A204.1 (cell line): ENCODE data around the gene CCDC110.

ENCODE experiments used
- FAIRE-seq: peaks from 2 replicates; lab custom pipeline; 2012; peaks lifted over from hg19 to GRCh38; lab: Jason Lieb, UNC

The CCDC110 gene

DNA sequence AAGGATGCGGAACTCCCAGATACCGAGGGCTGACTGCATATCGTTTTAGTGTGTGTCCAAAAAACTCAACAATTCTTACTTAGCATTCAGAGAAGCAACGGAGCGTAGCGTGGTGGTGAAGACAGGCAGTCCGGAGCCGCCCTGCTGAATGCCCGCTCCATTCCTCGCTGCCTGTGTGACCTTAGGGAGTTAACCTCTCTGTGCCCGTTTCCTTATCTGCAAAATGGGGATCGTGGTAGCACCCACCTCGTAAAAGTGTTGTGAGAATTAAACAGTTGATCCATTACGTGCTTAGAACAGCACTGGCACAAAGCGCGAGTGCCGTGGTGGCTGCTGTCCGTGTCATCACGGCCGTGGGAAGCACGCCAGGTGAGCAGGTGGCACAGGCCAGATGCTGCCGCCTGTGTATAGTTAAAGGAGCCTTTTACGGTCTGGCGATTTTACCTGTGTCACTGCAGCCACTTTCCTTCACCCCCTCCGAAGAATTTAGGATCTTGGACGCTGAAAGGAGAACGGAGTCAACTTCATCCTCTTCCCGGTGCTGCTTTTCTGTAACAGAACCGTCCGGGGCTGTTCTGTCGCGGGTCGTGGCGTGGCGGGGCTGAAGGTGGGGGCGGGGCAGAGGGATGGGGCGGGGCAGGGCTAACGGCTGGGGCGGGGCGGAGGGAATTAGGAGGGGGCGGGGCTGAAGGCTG, 885 bp downstream of the CCDC110 start:
- no peak for FAIRE-seq

DNA sequence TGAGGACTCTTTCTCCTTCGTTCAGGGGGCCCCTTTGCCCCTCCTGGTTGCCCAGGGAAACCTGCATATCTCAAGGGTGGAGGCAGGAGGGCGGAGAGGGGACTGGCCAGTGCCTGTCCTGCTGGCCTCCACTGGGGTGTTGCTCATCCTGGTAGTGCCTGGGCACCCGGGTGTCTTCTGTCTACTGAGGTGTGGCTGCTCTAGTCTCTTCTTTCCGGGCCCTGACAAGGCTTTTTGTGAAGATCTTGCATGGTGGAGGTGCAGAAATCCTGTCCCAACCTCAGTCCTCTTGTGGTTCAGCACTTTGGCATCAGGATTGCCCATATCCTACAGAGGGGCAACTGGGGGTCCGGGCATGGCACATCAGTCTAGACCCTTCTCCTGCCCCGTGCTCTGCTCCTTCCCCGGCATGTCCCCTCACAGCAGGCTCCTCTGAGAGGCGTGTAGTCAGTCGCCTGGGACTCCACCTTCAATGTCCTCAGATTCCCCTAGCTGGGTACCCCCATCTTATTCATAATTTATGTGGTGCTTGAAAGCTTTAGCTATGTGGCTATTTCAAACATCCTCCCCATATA, 1.9 kb downstream of the CCDC110 start:
- FAIRE-seq = no peak

DNA sequence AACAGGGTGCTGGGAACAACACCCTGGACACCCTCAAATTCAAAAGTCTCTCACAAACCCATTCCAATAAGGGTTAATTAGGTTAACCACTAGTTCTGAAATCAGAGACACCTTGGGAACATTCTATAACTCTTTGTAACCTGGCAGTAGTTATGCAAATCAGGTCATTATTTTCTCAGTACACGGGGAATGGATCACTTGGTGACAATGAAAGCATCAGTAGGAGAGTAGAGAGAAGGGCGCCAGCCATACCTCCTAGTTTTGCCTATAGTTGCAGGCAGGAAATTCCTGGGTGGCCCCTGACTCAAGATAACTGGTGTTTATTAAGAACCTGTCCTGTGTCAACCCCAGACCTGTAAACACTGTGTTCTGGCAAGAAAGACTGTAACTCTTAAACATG, 2.5 kb downstream of the CCDC110 start:
- FAIRE-seq = no peak

DNA sequence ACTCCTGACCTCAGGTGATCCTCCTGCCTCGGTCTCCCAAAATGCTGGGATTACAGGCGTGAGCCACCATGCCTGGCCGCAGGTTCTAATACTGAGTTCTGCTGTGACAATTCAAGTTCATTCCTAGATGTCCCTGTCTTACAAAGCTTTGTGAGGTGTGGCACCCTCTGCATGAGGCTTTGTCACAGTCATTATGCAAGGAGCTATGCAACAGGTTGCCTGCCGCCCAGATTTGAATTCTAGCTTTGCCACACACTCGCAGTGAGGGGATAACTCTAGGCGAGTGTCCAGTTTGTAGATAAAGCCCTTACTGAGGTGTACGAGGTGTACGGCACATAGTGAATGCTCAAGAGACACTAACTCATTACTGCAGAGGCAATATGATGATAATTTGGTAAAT, 3.5 kb downstream of the CCDC110 start:
- FAIRE-seq = no peak

DNA sequence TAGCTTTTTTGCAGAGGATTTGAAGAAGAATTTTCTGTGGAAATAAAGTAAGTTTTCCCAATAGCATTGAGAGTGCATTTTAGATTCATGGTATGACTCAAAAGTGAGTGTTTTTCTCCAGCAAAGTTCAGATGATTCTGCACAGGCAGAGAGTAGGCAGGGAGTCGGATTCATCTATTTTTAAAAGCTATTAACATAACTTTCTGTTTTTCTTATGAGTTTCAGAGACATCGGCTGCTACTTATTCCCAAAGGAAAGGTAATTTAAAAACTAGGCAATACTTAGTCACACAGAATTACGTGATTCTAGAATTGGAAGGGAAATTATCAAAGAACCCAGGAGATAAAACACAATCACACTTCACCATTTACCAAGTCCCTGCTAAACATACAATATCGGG, 4.4 kb downstream of the CCDC110 start:
- no peak for FAIRE-seq

DNA sequence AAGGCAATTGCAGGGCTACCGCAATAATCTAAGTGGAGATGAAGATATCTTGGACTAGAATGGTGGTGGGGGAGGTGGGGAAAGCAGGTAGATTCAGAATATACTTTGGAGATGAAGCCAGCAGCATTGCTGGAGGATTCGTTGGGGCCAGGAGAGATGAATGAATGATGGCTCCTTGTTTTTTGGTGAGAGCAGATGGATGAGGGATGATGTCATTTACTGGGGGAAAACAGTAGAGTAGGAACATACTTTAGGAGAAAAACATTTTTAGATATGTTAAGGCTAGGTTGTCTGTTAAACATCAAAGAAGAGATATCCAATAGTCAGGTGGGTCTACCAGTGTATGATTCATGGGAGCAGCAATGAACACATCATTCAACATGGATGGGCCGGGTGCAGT, 5.8 kb downstream of the CCDC110 start:
- no peak for FAIRE-seq

DNA sequence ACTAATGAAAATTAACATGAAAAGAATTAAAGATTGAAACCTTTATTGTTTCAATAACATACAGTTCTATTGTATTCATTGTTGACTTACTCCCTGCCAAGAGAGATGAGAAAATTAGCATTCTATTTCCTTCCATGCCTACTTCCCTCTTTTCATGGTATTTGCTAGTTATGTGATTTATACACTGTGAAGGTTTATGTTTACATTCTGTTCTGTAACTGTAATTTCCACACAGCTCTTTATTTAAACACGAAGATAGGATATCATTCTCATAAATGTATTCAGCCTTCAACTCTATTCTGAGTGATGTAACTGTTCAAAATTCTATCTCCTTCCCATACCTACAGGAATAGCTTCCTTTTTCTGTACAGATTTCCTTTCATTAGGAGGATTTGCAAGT, 6.6 kb downstream of the CCDC110 start:
- no peak for FAIRE-seq

DNA sequence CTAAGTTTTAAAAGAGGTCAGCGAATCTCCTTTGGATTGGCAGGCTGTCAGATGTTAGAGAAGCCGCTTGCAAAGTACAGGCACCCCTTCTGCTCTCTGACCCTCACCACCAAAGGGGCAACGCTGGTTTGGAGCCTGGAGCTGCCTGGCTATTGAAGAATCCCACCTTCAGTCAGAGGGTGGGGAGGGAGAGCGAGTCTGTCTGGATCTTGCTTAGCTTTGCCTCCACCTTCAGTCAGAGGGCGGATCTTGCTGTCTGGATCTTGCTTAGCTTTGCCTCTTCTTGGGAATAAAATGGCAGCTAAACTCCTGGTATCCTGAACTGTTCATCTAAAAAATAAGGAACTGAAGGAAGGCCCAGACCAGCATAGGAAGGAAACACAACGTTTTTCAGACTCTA, 7.3 kb downstream of the CCDC110 start:
- no peak for FAIRE-seq

DNA sequence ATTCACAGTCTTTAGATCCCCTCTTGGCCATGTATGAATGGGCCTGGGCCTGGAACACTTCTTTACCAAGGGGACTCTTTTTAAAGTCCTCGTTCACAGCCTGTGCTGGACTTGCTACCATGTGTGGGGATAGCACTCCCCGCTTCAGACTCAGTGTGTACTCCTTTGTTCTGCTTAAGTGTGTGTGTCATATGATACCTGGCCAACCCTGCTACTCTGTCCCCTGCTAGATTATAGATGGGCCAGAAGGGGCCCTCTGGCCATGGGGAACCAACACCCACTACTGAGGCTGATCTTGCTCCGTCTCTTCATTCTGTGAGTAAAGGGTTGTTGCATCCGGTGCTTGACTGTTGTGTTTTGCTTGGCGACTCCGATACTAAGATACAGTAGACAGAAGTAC, 8.0 kb downstream of the CCDC110 start:
- no peak for FAIRE-seq

DNA sequence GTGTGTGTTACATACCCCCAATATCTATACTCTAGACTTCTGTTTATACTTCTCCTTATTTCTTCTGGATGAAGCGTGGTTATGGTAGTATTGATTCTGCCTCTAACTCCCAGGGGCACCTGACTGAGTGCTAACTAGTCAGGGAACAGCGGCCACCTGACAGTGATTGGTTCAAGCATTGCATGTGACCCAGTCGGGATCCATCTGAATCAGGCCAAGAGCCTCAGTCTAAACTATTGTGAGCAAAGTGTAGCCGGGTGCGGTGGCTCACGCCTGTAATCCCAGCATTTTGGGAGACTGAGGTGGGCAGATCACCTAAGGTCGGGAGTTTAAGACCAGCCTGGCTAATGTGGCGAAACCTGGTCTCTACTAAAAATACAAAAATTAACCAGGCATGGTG, 10.0 kb downstream of the CCDC110 start:
- no peak for FAIRE-seq

DNA sequence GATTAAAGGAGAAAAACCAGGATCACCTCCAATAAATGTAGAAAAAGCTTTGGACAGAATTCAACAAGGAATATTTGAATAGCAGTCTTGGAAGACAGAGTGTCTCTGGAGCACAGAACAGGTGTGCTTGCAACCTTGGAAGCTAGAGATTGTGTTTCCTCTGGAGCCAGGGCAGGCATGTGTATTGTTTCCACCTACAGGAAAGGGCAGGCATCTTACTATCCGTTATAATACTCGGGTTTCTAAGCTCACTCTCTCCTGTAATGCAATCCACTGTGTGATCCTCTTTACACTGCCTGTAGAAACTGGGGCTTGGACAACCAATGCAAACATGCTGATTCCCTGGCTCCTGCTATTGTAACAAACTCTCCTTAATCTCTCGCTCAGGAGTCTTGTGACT, 14.4 kb downstream of the CCDC110 start:
- no peak for FAIRE-seq

DNA sequence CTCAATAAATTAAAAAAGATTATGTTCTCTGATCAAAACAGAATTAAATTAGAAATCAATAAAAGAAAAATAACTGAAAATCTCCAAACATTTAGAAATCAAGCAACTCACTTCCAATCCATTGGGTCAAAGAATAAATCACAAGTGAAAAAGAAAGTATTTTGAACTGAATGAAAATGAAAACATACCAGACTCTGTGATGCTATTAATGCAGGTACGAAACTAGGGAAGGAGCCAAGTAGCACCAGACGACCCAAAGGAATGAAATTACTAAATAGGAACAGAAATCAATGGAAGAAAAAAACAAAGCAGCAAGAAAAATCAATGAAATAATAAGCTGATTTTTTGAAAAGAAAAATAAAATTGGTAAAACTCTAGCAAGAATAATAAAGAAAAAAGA, 15.4 kb downstream of the CCDC110 start:
- FAIRE-seq = no peak

DNA sequence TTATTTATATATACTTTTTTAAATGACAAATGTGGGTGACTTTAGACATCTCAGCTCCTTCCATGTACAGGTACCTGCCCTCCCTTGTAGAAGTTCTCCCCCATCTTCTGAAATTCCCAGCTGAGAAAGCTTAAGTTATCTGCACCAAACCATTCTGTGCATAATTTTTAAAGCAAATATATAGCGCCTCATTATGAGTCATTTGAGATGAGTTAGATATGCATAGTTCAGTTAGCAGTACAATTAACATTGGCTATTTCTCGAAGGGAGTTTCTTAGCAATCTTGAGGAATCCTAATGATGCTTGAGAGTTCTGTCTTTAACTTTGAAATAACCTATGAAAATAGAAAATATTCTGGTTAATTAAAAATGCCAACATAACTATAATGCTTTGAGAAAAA, 26.3 kb downstream of the CCDC110 start:
- no peak for FAIRE-seq

DNA sequence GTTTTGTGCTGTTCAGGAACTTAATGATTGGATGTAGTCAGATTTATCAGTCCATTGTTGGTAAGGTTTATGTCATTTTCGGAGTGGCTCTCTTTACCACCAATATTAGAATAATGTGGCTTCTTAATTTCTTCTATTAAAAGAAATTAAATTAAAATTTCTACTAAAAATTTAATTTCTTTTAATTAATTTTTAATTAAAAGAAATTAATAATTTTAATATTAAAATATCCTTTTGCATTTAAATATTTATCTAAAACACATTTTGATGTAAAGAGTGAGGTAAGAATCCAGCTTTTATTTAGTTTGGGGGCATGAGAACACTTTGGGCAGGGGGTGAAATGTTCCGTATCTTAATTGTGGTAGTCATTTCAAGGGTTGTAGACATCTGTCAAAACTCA, 30.1 kb downstream of the CCDC110 start:
- FAIRE-seq = peak; percentile 88

DNA sequence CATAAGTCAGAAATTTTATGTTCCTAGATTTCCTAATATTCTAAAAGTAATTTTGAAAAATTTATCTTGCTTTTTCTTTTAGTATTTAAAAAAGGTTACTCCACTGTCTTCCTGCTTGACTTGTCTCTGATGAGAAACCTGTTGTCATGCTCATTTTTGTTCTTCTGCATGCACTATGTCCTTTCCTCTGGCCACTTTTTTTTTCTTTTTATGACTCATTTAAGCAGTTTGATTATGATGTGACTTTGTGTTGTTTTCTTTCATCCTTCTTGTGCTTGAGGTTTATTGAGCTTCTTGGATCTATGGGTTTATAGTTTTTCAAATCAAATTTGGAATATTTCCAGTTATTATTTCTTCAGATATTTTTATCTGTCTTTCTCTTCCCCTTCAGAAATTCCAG, 33.7 kb downstream of the CCDC110 start:
- peak; percentile 73 for FAIRE-seq

DNA sequence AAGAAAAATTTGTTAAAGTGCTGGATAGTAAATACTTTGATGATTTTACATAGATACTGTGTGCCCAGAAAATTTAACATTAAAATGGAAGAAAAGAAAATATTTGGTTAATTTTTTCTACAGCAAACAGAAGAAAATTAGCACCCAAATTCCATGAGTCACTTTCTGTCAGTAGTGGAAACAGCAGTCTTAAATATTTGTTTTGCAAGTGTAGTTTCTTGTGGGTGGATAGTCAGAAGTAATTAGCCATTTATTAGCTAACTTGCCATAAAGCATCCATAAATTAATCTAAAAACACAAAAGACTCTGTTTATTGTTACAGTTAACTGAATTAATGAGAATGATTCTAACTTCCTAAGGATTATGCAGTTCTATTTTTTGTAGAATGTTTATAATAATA, 36.1 kb downstream of the CCDC110 start:
- FAIRE-seq = peak; percentile 79

DNA sequence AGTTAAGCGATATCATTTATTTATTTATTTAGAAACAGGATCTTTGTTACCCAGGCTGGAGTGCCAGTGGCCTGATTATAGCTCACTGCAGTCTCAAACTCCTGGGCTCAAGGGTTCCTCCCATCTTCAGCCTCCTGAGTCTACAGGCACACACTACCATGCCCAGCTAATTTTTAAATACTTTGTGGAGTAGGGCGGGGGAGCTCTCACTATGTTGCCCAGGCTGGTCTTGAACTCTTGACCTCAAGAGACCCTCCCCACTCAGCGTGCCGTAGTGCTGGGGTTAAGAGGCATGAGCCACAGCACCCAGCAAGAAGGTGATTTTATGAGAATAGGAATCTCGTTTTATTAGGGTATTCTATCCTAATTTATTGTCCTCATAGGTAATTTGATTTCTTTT, 41.9 kb downstream of the CCDC110 start:
- no peak for FAIRE-seq

DNA sequence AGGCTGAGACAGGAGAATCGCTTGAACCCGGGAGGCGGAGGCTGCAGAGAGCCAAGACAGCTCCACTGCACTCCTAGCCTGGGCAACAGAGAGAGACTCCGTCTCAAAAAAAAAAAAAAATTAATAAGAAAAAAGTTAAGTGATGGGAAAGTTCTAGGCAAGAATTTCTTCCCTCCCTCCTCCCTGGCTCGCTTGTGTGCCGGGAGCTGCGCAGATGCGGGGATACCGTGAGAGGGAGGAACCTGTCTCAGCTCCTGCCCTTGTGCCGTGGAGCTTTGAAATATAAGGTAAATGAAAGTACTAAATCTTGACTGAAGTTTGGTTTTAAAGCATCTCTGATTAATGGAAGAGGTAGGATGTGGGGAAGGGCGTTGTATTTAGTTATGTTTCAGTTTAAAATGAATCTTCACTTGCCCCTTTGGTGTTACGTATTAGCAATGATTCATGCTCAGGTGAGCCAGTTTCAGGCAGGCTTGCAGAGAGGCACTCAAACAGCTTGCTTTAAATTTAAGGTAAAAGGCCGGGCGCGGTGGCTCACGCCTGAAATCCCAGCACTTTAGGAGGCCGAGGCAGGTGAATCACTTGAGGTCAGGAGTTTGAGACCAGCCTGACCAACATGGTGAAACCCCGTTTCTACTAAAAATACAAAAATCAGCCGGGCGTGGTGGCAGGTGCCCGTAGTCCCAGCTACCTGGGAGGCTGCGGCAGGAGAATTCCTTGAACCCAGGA, 44.4 kb downstream of the CCDC110 start:
- FAIRE-seq = no peak

DNA sequence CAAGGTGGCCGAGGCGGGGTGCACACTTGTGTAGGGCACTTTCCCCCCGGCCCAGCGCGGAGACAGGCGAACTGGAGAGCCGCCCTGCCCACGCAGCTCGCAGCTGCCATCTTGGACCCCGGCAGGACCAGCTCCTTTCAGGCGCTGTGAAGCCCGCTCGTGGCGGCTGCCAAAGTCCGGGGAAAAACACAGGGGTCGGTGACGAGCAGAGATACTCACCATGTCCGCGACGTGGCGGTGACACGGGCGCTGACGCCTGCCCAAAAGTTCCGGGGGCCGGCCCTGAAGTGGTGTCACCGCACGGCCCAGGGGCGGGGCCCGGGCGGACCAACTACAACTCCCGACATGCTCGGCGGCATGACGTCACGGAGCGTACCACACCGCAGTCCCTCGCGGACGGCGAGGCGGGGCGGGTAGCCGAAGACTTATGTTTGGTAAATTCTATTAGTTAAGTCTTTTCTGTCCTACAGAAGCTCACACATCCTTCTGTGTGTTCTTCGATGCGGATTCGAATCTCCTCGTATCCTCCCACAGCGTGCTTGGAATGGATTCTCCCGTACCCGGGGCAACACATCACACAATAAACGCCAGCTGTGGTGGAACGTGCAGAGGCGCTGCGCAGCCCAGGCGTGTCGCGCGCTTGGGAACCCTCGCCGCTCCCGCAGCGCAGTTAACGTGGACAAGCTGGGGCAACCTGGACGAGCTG, 45.7 kb downstream of the CCDC110 start, which contains the start of gene UFSP2:
Gene UFSP2 (minus strand): TSS at position 318 of the 706 bp plus-strand sequence. CDS start 96 bp downstream, at position 222.
- no peak for FAIRE-seq

DNA sequence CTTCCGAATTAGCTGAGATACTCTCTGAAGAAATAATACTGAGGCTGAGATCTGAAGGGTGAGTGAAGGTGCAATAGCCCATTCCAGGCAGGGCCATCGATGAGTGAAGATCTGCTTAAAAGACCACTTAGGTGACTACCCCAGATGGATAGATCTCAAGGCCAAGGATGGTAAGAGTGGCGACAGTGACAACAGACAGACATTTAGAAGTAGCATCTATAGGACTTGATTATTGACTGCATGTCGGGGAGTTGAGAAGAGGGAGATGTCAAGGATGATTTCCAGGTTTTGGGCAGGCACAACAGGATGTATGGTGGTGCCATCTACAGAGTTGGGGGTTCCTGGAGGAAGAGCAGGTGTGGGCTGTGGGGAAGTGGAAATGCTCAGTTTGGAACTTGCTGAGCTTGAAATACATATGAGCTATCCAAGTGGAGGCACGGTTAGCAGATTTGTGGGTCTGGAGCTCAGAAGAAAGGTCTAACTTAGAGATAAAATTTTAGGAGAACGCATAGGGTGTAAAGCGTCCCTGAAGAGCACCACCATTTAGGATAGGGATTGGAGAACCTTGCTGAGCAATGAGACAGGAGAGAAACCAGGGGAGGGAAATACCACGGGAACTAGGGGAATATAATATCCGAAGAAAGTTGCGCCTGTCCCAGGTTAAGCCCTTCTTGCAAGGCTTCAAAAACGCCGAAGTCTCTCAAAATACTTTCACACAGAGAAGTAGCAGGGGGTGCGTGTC, 46.5 kb downstream of the CCDC110 start:
- no peak for FAIRE-seq

DNA sequence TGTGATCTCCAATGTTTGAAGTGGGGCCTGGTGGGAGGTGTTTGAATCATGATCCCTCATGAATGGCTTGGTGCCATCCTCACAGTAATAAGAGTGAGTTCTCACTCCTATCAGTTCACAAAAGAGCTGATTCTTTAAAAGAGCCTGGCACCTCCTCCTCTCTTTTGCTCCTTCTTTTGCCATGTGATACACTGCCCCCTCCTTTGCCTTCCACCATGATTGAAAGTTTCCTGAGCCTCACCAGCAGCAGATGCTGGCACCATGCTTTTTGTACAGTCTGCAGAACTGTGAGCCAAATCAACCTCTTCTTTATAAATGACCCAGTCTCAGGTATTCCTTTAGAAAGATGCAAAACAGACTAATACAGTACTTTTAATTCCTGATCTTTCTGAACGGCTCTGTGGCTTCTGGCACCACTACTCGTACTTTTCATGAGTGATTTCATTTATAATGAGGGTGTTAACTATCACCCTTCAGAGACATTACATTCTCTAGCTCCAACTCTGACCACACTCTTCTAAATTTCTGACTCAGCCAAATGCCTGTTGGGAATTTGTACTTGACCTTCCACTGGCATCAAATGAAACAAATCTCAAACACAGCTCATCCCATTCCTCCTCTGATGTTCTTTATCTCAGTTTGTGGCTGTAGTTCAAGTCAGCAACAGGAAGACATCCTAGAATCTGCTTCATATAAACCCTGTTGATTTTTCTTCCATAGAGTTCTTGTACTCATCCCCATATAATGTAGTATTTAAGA, 50.0 kb downstream of the CCDC110 start:
- no peak for FAIRE-seq

DNA sequence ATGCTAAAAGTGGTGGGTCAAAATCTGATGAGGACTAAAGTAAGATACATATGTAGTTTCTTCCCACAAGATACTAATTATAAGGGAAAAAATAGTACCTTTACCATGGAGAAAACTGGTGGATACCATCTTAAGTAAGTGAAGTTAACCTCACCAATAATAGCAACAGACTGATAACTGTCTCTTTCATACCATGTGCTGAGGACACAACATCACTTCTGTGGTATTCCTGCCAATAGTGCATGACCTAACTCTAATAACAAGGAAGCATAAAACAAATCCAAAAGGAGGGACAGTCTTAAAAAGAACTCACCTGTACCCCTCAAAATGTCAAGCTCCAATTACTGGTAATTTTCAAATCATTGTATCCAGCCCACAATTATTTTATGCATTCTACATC, 54.6 kb downstream of the CCDC110 start:
- no peak for FAIRE-seq
